Tibial nerve (tissue), 4 donors: ENCODE measurements around the gene SULT1A3. TPM values are rescaled to one million over a fixed set of nuclear protein-coding genes. Genes with fewer than 3 reads are reported as not detected.
A peak's percentile ranks its signal among the peaks of the same experiment; 100 is the strongest.

ENCODE experiments used
- DNase-seq, 2 donors: peaks; one replicate each; pipeline ENCODE4 v3.0.0-alpha.2; 2019; ENCODE audit warnings: low spot score in 2 of 2
- H3K27ac ChIP-seq, 4 donors: fragments of 200-600 bp; sonication (generic) in 3 of 4; one replicate each; pipeline ENCODE4 v1.5.1; 2017 to 2019; ENCODE audit warnings: mild to moderate bottlenecking in 1 of 4
- H3K27me3 ChIP-seq, 2 donors: fragments of 200-600 bp; sonication (generic) in 1 of 2; one replicate each; pipeline versions ENCODE4 v1.5.1 to v1.6.0; 2017 to 2019
- H3K36me3 ChIP-seq, 3 donors: fragments of 200-600 bp; sonication (generic); one replicate each; pipeline ENCODE4 v1.5.1; 2018 to 2019
- H3K4me1 ChIP-seq, 4 donors: fragments of 200-600 bp; sonication (generic) in 3 of 4; one replicate each; pipeline ENCODE4 v1.5.1; 2017 to 2019
- H3K4me3 ChIP-seq, 4 donors: fragments of 200-600 bp; sonication (generic) in 3 of 4; one replicate each; pipeline ENCODE4 v1.5.1; 2017 to 2019; ENCODE audit warnings: mild to moderate bottlenecking in 1 of 4, moderate library complexity in 1 of 4
- H3K9me3 ChIP-seq, 4 donors: fragments of 200-600 bp; sonication (generic) in 3 of 4; one replicate each; pipeline ENCODE4 v1.5.1; 2017 to 2019
- EP300 ChIP-seq, 2 donors: sonication (generic); formaldehyde crosslinking; IDR thresholded peaks; one replicate each; pipeline ENCODE4 v1.6.1; 2017; ENCODE audit warnings: antibody characterized with exemption in 2 of 2, mild to moderate bottlenecking in 1 of 2
- POLR2A ChIP-seq, 2 donors: fragments of 450-650 bp; IDR thresholded peaks; one replicate each; pipeline ENCODE4 v1.6.1; 2017; ENCODE audit warnings: antibody characterized with exemption in 2 of 2, mild to moderate bottlenecking in 2 of 2, moderate library complexity in 2 of 2
- WGBS, 2 donors: methylation state at CpG; one replicate each; pipeline ENCODE4 v1.1.5; 2018; 5-methylcytosine and 5-hydroxymethylcytosine counted together
- total RNA-seq, 4 donors: library from RNA; depleted of rRNA; stranded (reverse); fragments of >200 nt; gene quantifications; one replicate each; pipeline ENCODE4 v1.1.0, GENCODE V29; 2016
- TF ChIP-seq, protein P1 (sequence below), 5 experiments: fragments of 200-600 bp in 3 of 5; fragments of 450-650 bp in 2 of 5; sonication (generic) in 3 of 5; IDR thresholded peaks; one replicate each; pipeline ENCODE4 v1.5.1; 2016 to 2019; ENCODE audit warnings: antibody characterized with exemption in 5 of 5, mild to moderate bottlenecking in 3 of 5, moderate library complexity in 2 of 5

The SULT1A3 gene
- total RNA-seq, 4 donors from 2014 or later: 9.8 to 55.3 (median 32.9) TPM

- 74 to 78% methylated on average over 12 to 13 of the region's 13 CpGs for WGBS, 2 donors
Observed at GRCh38 chr16:30184891-30185682, 14.0 kb upstream of the SULT1A3 start.

GRCh38 chr16:30185683-30186421 is 13.2 kb upstream of the SULT1A3 start:
- H3K27ac ChIP-seq: peak overlapping the region in 3 of 4 donors; percentile 9 to 82 (median 50)
- no peak for TF ChIP-seq POLR2A (IDR thresholded peaks at IDR 0.05)
- peak in 1 of 2 donors; percentile 17 for TF ChIP-seq EP300 (IDR thresholded peaks at IDR 0.05)
- 71 to 73% methylated on average over 5 to 12 of the region's 15 CpGs for WGBS, 2 donors
- H3K36me3 ChIP-seq: peaks cover 0 to 6% (median 0%) of the 10 kb centered on the region in 3 donors
- no peak for DNase-seq
- peaks cover 0 to 31% (median 11%) of the 10 kb centered on the region in 4 donors for H3K4me1 ChIP-seq
- peak overlapping the region in 2 of 4 donors; percentile 67 to 68 for H3K4me3 ChIP-seq
- no peaks in the 10 kb centered on the region for H3K27me3 ChIP-seq
- no peaks in the 10 kb centered on the region for H3K9me3 ChIP-seq

More at GRCh38 chr16:30184891-30185682, 14.0 kb upstream of the SULT1A3 start:
- Histone ChIP-seq H3K27me3 (no peaks in the 10 kb centered on the region), H3K36me3 (peaks cover 0 to 6% (median 0%) of the 10 kb centered on the region in 3 donors), H3K4me1 (peaks cover 0 to 31% (median 11%) of the 10 kb centered on the region in 4 donors), H3K27ac (peak overlapping the region in 3 of 4 donors; percentile 25 to 82 (median 50)), H3K9me3 (no peaks in the 10 kb centered on the region), H3K4me3 (peak overlapping the region; percentile 25 to 68 (median 50))
- TF ChIP-seq, protein P1, sequence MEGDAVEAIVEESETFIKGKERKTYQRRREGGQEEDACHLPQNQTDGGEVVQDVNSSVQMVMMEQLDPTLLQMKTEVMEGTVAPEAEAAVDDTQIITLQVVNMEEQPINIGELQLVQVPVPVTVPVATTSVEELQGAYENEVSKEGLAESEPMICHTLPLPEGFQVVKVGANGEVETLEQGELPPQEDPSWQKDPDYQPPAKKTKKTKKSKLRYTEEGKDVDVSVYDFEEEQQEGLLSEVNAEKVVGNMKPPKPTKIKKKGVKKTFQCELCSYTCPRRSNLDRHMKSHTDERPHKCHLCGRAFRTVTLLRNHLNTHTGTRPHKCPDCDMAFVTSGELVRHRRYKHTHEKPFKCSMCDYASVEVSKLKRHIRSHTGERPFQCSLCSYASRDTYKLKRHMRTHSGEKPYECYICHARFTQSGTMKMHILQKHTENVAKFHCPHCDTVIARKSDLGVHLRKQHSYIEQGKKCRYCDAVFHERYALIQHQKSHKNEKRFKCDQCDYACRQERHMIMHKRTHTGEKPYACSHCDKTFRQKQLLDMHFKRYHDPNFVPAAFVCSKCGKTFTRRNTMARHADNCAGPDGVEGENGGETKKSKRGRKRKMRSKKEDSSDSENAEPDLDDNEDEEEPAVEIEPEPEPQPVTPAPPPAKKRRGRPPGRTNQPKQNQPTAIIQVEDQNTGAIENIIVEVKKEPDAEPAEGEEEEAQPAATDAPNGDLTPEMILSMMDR (IDR thresholded peaks at IDR 0.05): no peak
- TF ChIP-seq EP300 (IDR thresholded peaks at IDR 0.05) (no peak), POLR2A (IDR thresholded peaks at IDR 0.05) (no peak)
- DNase-seq: no peak

DNA sequence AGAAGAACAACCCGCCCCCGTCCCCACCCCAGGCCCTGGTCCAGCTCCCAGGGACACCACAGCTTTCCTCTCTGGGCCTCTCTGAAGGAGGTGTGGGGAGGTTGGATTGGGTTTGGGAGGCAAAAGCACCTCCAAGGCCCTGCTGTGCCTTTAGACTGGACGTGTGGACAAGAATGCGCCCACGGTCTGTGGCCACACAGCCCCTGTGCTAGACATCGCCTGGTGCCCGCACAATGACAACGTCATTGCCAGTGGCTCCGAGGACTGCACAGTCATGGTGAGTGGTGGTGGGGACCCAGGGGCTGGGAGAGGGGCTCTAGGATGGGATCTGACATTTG is 12.6 kb upstream of the SULT1A3 start:
- 63 to 66% methylated on average over 7 to 8 of the region's 9 CpGs for WGBS, 2 donors
- peak overlapping the region in 2 of 4 donors; percentile 10 to 76 for H3K27ac ChIP-seq
- H3K27me3 ChIP-seq: no peaks in the 10 kb centered on the region
- peaks cover 0 to 6% (median 0%) of the 10 kb centered on the region in 3 donors for H3K36me3 ChIP-seq
- no peak for DNase-seq
- no peaks in the 10 kb centered on the region for H3K9me3 ChIP-seq
- TF ChIP-seq POLR2A (IDR thresholded peaks at IDR 0.05): no peak
- TF ChIP-seq, protein P1 (IDR thresholded peaks at IDR 0.05): no peak
- no peak for TF ChIP-seq EP300 (IDR thresholded peaks at IDR 0.05)
- peaks cover 0 to 31% (median 11%) of the 10 kb centered on the region in 4 donors for H3K4me1 ChIP-seq
- peak overlapping the region in 2 of 4 donors; percentile 5 to 67 for H3K4me3 ChIP-seq

DNA sequence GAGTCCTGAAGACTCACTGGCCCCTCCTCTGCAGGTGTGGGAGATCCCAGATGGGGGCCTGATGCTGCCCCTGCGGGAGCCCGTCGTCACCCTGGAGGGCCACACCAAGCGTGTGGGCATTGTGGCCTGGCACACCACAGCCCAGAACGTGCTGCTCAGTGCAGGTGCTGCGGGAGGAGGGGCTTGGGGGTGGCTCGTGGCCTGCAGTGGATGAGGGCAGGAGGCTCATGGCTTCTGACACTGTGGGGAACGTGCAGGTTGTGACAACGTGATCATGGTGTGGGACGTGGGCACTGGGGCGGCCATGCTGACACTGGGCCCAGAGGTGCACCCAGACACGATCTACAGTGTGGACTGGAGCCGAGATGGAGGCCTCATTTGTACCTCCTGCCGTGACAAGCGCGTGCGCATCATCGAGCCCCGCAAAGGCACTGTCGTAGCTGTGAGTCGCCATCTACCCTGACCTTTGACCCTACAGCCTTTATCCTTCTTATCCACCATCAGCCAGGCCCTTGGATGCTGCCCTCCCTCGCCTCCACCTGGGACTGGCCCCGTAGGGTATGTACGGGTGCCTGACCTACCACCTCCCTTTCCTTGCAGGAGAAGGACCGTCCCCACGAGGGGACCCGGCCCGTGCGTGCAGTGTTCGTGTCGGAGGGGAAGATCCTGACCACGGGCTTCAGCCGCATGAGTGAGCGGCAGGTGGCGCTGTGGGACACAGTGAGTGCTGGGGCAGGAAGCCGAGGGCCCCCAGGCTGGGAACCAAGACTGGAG is 12.1 kb upstream of the SULT1A3 start:
- peaks cover 0 to 31% (median 11%) of the 10 kb centered on the region in 4 donors for H3K4me1 ChIP-seq
- 53 to 66% methylated on average over 29 to 36 of the region's 36 CpGs for WGBS, 2 donors
- H3K4me3 ChIP-seq: peak overlapping the region in 1 of 4 donors; percentile 67
- TF ChIP-seq, protein P1 (IDR thresholded peaks at IDR 0.05): peak; percentile 44 to 70 (median 56)
- TF ChIP-seq EP300 (IDR thresholded peaks at IDR 0.05): no peak
- no peaks in the 10 kb centered on the region for H3K27me3 ChIP-seq
- H3K36me3 ChIP-seq: peaks cover 0 to 6% (median 0%) of the 10 kb centered on the region in 3 donors
- peak; percentile 41 to 70 for DNase-seq
- peak overlapping the region in 1 of 4 donors; percentile 76 for H3K27ac ChIP-seq
- no peaks in the 10 kb centered on the region for H3K9me3 ChIP-seq

GRCh38 chr16:30187556-30187865 is 11.5 kb upstream of the SULT1A3 start:
- H3K4me3 ChIP-seq: no peak overlapping the region
- DNase-seq: no peak
- H3K36me3 ChIP-seq: peaks cover 0 to 6% (median 0%) of the 10 kb centered on the region in 3 donors
- H3K27me3 ChIP-seq: no peaks in the 10 kb centered on the region
- no peaks in the 10 kb centered on the region for H3K9me3 ChIP-seq
- 83 to 84% methylated on average over 4 to 8 of the region's 9 CpGs for WGBS, 2 donors
- H3K4me1 ChIP-seq: peaks cover 0 to 29% (median 11%) of the 10 kb centered on the region in 4 donors
- H3K27ac ChIP-seq: peak overlapping the region in 1 of 4 donors; percentile 76
- TF ChIP-seq POLR2A (IDR thresholded peaks at IDR 0.05) (no peak), EP300 (IDR thresholded peaks at IDR 0.05) (no peak)
- TF ChIP-seq, protein P1 (IDR thresholded peaks at IDR 0.05): peak in 1 of 5 experiments; percentile 4
